ENCODE data around the gene SLC43A2.
"Not testable (repeated sequence)": the region's sequence is repeated elsewhere in the genome, so short reads cannot be mapped to it uniquely, and the experiment has no call there.

The SLC43A2 gene

GRCh38 chr17:1627982-1628855 is at the start of gene SLC43A2:
Gene SLC43A2 (minus strand): TSS chr17:1628834. CDS start chr17:1627874, 960 bp downstream.
- no peak for DNase-seq

- DNase-seq: no peak
Observed at GRCh38 chr17:1676401-1676800, 47.8 kb upstream of the SLC43A2 start.

- no peak for DNase-seq
Observed at GRCh38 chr17:1673041-1673785, 44.6 kb upstream of the SLC43A2 start.

GRCh38 chr17:1663934-1664333 is 35.3 kb upstream of the SLC43A2 start:
- DNase-seq: not testable (repeated sequence)

- no peak for DNase-seq
Observed at GRCh38 chr17:1661045-1661444, 32.4 kb upstream of the SLC43A2 start.

GRCh38 chr17:1658100-1658499 is 29.5 kb upstream of the SLC43A2 start:
- DNase-seq: no peak

- DNase-seq: no peak
Observed at GRCh38 chr17:1653735-1654134, 25.1 kb upstream of the SLC43A2 start.

- not testable (repeated sequence) for DNase-seq
Observed at GRCh38 chr17:1652794-1653193, 24.2 kb upstream of the SLC43A2 start.

- DNase-seq: no peak
Observed at GRCh38 chr17:1651559-1651844, 22.9 kb upstream of the SLC43A2 start.

GRCh38 chr17:1650731-1651558 is 22.3 kb upstream of the SLC43A2 start:
- no peak for DNase-seq

- DNase-seq: no peak
Observed at GRCh38 chr17:1649844-1650501, 21.3 kb upstream of the SLC43A2 start, which contains the start of gene RILP. Gene RILP (minus strand): TSS chr17:1649866. CDS start chr17:1649804, 62 bp downstream.

- DNase-seq: peak; percentile 86
Observed at GRCh38 chr17:1648963-1649843, 20.6 kb upstream of the SLC43A2 start.

- peak; percentile 58 for DNase-seq
Observed at GRCh38 chr17:1648173-1648962, 19.7 kb upstream of the SLC43A2 start.

- no peak for DNase-seq
Observed at GRCh38 chr17:1647802-1648171, 19.2 kb upstream of the SLC43A2 start.

- DNase-seq: no peak
Observed at GRCh38 chr17:1646199-1646875, 17.7 kb upstream of the SLC43A2 start.

- no peak for DNase-seq
Observed at GRCh38 chr17:1645207-1646171, 16.9 kb upstream of the SLC43A2 start, which contains the start of gene SCARF1. Gene SCARF1 (minus strand): TSS chr17:1645732. CDS start chr17:1645697, 35 bp downstream.

- DNase-seq: no peak
Observed at GRCh38 chr17:1644493-1645206, 16.0 kb upstream of the SLC43A2 start.

GRCh38 chr17:1643999-1644492 is 15.4 kb upstream of the SLC43A2 start:
- no peak for DNase-seq

All from GOT3 (cell line).